ENCODE measurements around the gene UMAD1.

The UMAD1 gene

GRCh38 chr7:7617550-7617949 is 23.0 kb upstream of the UMAD1 start:
- H2BK5ac ChIP-seq (ENCODE audit: low read depth, low read length, poor library complexity, severe bottlenecking) = no peak overlapping the region
- no peak overlapping the region for H2BK12ac ChIP-seq (ENCODE audit: low read length in 2 of 2)
- H2AFZ ChIP-seq (ENCODE audit: low read depth, low read length) = no peak overlapping the region
- no peak overlapping the region for H3K18ac ChIP-seq (ENCODE audit: low read depth in 1 of 2, low read length in 2 of 2)
- H3K9ac ChIP-seq (ENCODE audit: low read length) = no peak overlapping the region
- no peak overlapping the region for H3K4ac ChIP-seq (ENCODE audit: low read depth in 1 of 2, low read length in 2 of 2)
- no peak overlapping the region for H3K14ac ChIP-seq (ENCODE audit: low read length in 2 of 2)
- H4K8ac ChIP-seq (ENCODE audit: low read length) = no peak overlapping the region
- H2BK120ac ChIP-seq (ENCODE audit: low read depth, low read length) = no peak overlapping the region
- H2AK5ac ChIP-seq (ENCODE audit: low read length, severe bottlenecking) = no peak overlapping the region
- H3K36me3 ChIP-seq (ENCODE audit: control insufficient read depth in 1 of 2, insufficient read depth in 2 of 2, low read depth in 1 of 2, low read length in 2 of 2) = no peaks in the 10 kb centered on the region
- DNase-seq = no peak
- WGBS = 85% methylated on average over 1 of the region's 3 CpGs
- H4K91ac ChIP-seq (ENCODE audit: low read length) = no peak overlapping the region
- no peaks in the 10 kb centered on the region for H3K9me3 ChIP-seq (ENCODE audit: control insufficient read depth, low read length)
- H3K79me1 ChIP-seq (replicated peaks; ENCODE audit: low read length, poor library complexity, severe bottlenecking) = no peaks in the 10 kb centered on the region
- H3K4me1 ChIP-seq (ENCODE audit: control insufficient read depth, insufficient read depth, low read depth, low read length) = no peaks in the 10 kb centered on the region
- no peak overlapping the region for H2BK15ac ChIP-seq (ENCODE audit: low read depth, poor library complexity, severe bottlenecking)
- H3K4me3 ChIP-seq (ENCODE audit: insufficient read depth in 1 of 2, low read depth in 1 of 2, low read length in 2 of 2) = no peak overlapping the region
- no peaks in the 10 kb centered on the region for H3K27me3 ChIP-seq (ENCODE audit: control insufficient read depth in 1 of 2, insufficient read depth in 1 of 2, low read length in 2 of 2)
- no peak overlapping the region for H3K23ac ChIP-seq (ENCODE audit: low read length in 2 of 2)
- no peak overlapping the region for H3K27ac ChIP-seq (ENCODE audit: low read length, poor library complexity, severe bottlenecking)
- H3K4me2 ChIP-seq (ENCODE audit: low read length, poor library complexity, severe bottlenecking) = no peak overlapping the region

- no peak overlapping the region for H3K14ac ChIP-seq (ENCODE audit: low read length in 2 of 2)
- 86% methylated on average over 1 of the region's 1 CpG for WGBS
- H3K9ac ChIP-seq (ENCODE audit: low read length) = no peak overlapping the region
Observed at GRCh38 chr7:7618410-7618809, 22.1 kb upstream of the UMAD1 start.

GRCh38 chr7:7620236-7620635 is 20.3 kb upstream of the UMAD1 start:
- WGBS = 100% methylated on average over 1 of the region's 1 CpG

More at GRCh38 chr7:7618410-7618809, 22.1 kb upstream of the UMAD1 start:
- Histone ChIP-seq H2BK120ac (ENCODE audit: low read depth, low read length) (no peak overlapping the region), H4K91ac (ENCODE audit: low read length) (no peak overlapping the region), H2AFZ (ENCODE audit: low read depth, low read length) (no peak overlapping the region), H3K4me3 (ENCODE audit: insufficient read depth in 1 of 2, low read depth in 1 of 2, low read length in 2 of 2) (no peak overlapping the region), H2BK12ac (ENCODE audit: low read length in 2 of 2) (no peak overlapping the region), H3K27me3 (ENCODE audit: control insufficient read depth in 1 of 2, insufficient read depth in 1 of 2, low read length in 2 of 2) (no peaks in the 10 kb centered on the region), H3K9me3 (ENCODE audit: control insufficient read depth, low read length) (no peaks in the 10 kb centered on the region), H3K4me2 (ENCODE audit: low read length, poor library complexity, severe bottlenecking) (no peak overlapping the region), H2BK5ac (ENCODE audit: low read depth, low read length, poor library complexity, severe bottlenecking) (no peak overlapping the region), H3K4ac (ENCODE audit: low read depth in 1 of 2, low read length in 2 of 2) (no peak overlapping the region), H2AK5ac (ENCODE audit: low read length, severe bottlenecking) (no peak overlapping the region), H2BK15ac (ENCODE audit: low read depth, poor library complexity, severe bottlenecking) (no peak overlapping the region), H3K18ac (ENCODE audit: low read depth in 1 of 2, low read length in 2 of 2) (no peak overlapping the region), H3K36me3 (ENCODE audit: control insufficient read depth in 1 of 2, insufficient read depth in 2 of 2, low read depth in 1 of 2, low read length in 2 of 2) (no peaks in the 10 kb centered on the region), H4K8ac (ENCODE audit: low read length) (no peak overlapping the region), H3K27ac (ENCODE audit: low read length, poor library complexity, severe bottlenecking) (no peak overlapping the region), H3K23ac (ENCODE audit: low read length in 2 of 2) (no peak overlapping the region), H3K79me1 (replicated peaks; ENCODE audit: low read length, poor library complexity, severe bottlenecking) (no peaks in the 10 kb centered on the region), H3K4me1 (ENCODE audit: control insufficient read depth, insufficient read depth, low read depth, low read length) (no peaks in the 10 kb centered on the region)
- DNase-seq = no peak

GRCh38 chr7:7620644-7621210 is 19.8 kb upstream of the UMAD1 start:
- H3K4me1 ChIP-seq (ENCODE audit: control insufficient read depth, insufficient read depth, low read depth, low read length) = no peaks in the 10 kb centered on the region
- no peak overlapping the region for H2AK5ac ChIP-seq (ENCODE audit: low read length, severe bottlenecking)
- H3K4ac ChIP-seq (ENCODE audit: low read depth in 1 of 2, low read length in 2 of 2) = no peak overlapping the region
- no peak overlapping the region for H2BK120ac ChIP-seq (ENCODE audit: low read depth, low read length)
- H3K27ac ChIP-seq (ENCODE audit: low read length, poor library complexity, severe bottlenecking) = no peak overlapping the region
- H2BK15ac ChIP-seq (ENCODE audit: low read depth, poor library complexity, severe bottlenecking) = no peak overlapping the region
- no peak overlapping the region for H3K4me3 ChIP-seq (ENCODE audit: insufficient read depth in 1 of 2, low read depth in 1 of 2, low read length in 2 of 2)
- H2BK5ac ChIP-seq (ENCODE audit: low read depth, low read length, poor library complexity, severe bottlenecking) = no peak overlapping the region
- H3K23ac ChIP-seq (ENCODE audit: low read length in 2 of 2) = no peak overlapping the region
- no peak overlapping the region for H3K4me2 ChIP-seq (ENCODE audit: low read length, poor library complexity, severe bottlenecking)
- H4K91ac ChIP-seq (ENCODE audit: low read length) = no peak overlapping the region
- H3K18ac ChIP-seq (ENCODE audit: low read depth in 1 of 2, low read length in 2 of 2) = no peak overlapping the region
- no peak overlapping the region for H3K14ac ChIP-seq (ENCODE audit: low read length in 2 of 2)
- H2AFZ ChIP-seq (ENCODE audit: low read depth, low read length) = no peak overlapping the region
- no peak overlapping the region for H2BK12ac ChIP-seq (ENCODE audit: low read length in 2 of 2)
- H3K9me3 ChIP-seq (ENCODE audit: control insufficient read depth, low read length) = no peaks in the 10 kb centered on the region
- H3K9ac ChIP-seq (ENCODE audit: low read length) = no peak overlapping the region
- H3K27me3 ChIP-seq (ENCODE audit: control insufficient read depth in 1 of 2, insufficient read depth in 1 of 2, low read length in 2 of 2) = no peaks in the 10 kb centered on the region
- H3K36me3 ChIP-seq (ENCODE audit: control insufficient read depth in 1 of 2, insufficient read depth in 2 of 2, low read depth in 1 of 2, low read length in 2 of 2) = no peaks in the 10 kb centered on the region
- no peaks in the 10 kb centered on the region for H3K79me1 ChIP-seq (replicated peaks; ENCODE audit: low read length, poor library complexity, severe bottlenecking)
- H4K8ac ChIP-seq (ENCODE audit: low read length) = no peak overlapping the region
- DNase-seq = no peak

More at GRCh38 chr7:7620236-7620635, 20.3 kb upstream of the UMAD1 start:
- H2BK15ac ChIP-seq (ENCODE audit: low read depth, poor library complexity, severe bottlenecking) = no peak overlapping the region
- no peak overlapping the region for H3K14ac ChIP-seq (ENCODE audit: low read length in 2 of 2)
- H4K91ac ChIP-seq (ENCODE audit: low read length) = no peak overlapping the region
- H3K4ac ChIP-seq (ENCODE audit: low read depth in 1 of 2, low read length in 2 of 2) = no peak overlapping the region
- H3K23ac ChIP-seq (ENCODE audit: low read length in 2 of 2) = no peak overlapping the region
- H2AK5ac ChIP-seq (ENCODE audit: low read length, severe bottlenecking) = no peak overlapping the region
- no peak overlapping the region for H3K27ac ChIP-seq (ENCODE audit: low read length, poor library complexity, severe bottlenecking)
- H2BK120ac ChIP-seq (ENCODE audit: low read depth, low read length) = no peak overlapping the region
- no peaks in the 10 kb centered on the region for H3K36me3 ChIP-seq (ENCODE audit: control insufficient read depth in 1 of 2, insufficient read depth in 2 of 2, low read depth in 1 of 2, low read length in 2 of 2)
- H2BK12ac ChIP-seq (ENCODE audit: low read length in 2 of 2) = no peak overlapping the region
- H3K27me3 ChIP-seq (ENCODE audit: control insufficient read depth in 1 of 2, insufficient read depth in 1 of 2, low read length in 2 of 2) = no peaks in the 10 kb centered on the region
- H3K9me3 ChIP-seq (ENCODE audit: control insufficient read depth, low read length) = no peaks in the 10 kb centered on the region
- H4K8ac ChIP-seq (ENCODE audit: low read length) = no peak overlapping the region
- no peaks in the 10 kb centered on the region for H3K4me1 ChIP-seq (ENCODE audit: control insufficient read depth, insufficient read depth, low read depth, low read length)
- H3K4me2 ChIP-seq (ENCODE audit: low read length, poor library complexity, severe bottlenecking) = no peak overlapping the region
- DNase-seq = no peak
- H3K9ac ChIP-seq (ENCODE audit: low read length) = no peak overlapping the region
- H2BK5ac ChIP-seq (ENCODE audit: low read depth, low read length, poor library complexity, severe bottlenecking) = no peak overlapping the region
- H3K4me3 ChIP-seq (ENCODE audit: insufficient read depth in 1 of 2, low read depth in 1 of 2, low read length in 2 of 2) = no peak overlapping the region
- H3K79me1 ChIP-seq (replicated peaks; ENCODE audit: low read length, poor library complexity, severe bottlenecking) = no peaks in the 10 kb centered on the region
- no peak overlapping the region for H2AFZ ChIP-seq (ENCODE audit: low read depth, low read length)
- H3K18ac ChIP-seq (ENCODE audit: low read depth in 1 of 2, low read length in 2 of 2) = no peak overlapping the region

All from mesenchymal stem cell (in vitro differentiated cells and primary cell).